Measurements from ENCODE around the gene NDUFS8. TPM values are rescaled to one million over a fixed set of nuclear protein-coding genes. Genes with fewer than 3 reads are reported as not detected.
A peak's percentile ranks its signal among the peaks of the same experiment; 100 is the strongest.

NDUFS8 gene
- total and polyA plus RNA-seq, 2 of the 13 experiments (the other 11 are each of a cell fraction or from before 2014, with no cell fraction given) = 96.7 to 158 TPM

DNA sequence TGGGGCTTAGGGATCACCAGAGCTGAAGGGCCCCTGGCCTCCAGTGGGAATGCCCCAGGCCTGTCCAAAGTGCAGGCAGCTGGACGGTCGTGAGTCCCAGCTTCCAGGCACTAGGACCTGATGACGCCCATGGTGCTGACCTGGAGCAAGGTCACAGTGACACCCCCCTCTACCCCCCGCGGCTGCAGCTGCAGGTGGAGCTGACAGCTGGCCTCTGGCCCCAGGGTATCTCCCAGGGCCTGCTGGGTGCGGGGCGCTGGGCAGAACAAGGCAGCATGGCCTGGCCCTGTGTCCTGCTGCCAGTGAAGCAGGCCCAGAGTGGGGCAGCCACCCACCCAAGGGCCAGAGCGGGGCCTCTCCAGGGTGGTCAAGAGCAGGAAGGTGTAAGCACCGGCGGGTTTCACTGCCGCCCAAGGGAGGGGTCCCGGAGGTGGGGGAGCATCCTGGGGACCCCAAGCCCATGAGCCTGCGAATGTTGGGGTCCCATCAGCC, 7.8 kb downstream of the NDUFS8 start (continued):
- TF ChIP-seq HDAC6 (IDR thresholded peaks at IDR 0.05; ENCODE audit: low read depth, low read length) = no peak
- TF ChIP-seq ZNF367 (CRISPR knock-in tag; IDR thresholded peaks at IDR 0.05; ENCODE audit: borderline replicate concordance) = no peak
- TF ChIP-seq SRY (CRISPR knock-in tag; IDR thresholded peaks at IDR 0.05) = no peak; the same call in 1 of the 2 replicates
- TF ChIP-seq ZNF235 (CRISPR knock-in tag; IDR thresholded peaks at IDR 0.05; ENCODE audit: borderline replicate concordance) = no peak
- peak; percentile 93 for TF ChIP-seq CBFB (CRISPR knock-in tag; IDR thresholded peaks at IDR 0.05)
- TF ChIP-seq CSRNP2 (CRISPR knock-in tag; conservative IDR thresholded peaks at IDR 0.05; ENCODE audit: low read depth) = 0 out of 2 replicates have a peak, but pooled peaks have one; percentile 32
- no peak; the same call in 1 of the 2 replicates for TF ChIP-seq KLF11 (CRISPR knock-in tag; IDR thresholded peaks at IDR 0.05)
- TF ChIP-seq AKAP8 (CRISPR knock-in tag; IDR thresholded peaks at IDR 0.05) = peak; percentile 97
- TF ChIP-seq ZNF337 (CRISPR knock-in tag; IDR thresholded peaks at IDR 0.05; ENCODE audit: borderline replicate concordance, low read depth) = no peak; the same call in 1 of the 2 replicates
- peak; percentile 60; the same call in 1 of the 2 replicates for TF ChIP-seq DRAP1 (CRISPR knock-in tag; IDR thresholded peaks at IDR 0.05)
- TF ChIP-seq MXI1 (IDR thresholded peaks at IDR 0.05; ENCODE audit: borderline replicate concordance, low read depth, low read length) = peak; percentile 92
- TF ChIP-seq YEATS4 (CRISPR knock-in tag; IDR thresholded peaks at IDR 0.05; ENCODE audit: borderline replicate concordance) = peak; percentile 94
- TF ChIP-seq ZFP37 (CRISPR knock-in tag; IDR thresholded peaks at IDR 0.05; ENCODE audit: borderline replicate concordance) = no peak
- peak; percentile 85 for TF ChIP-seq ZNF263 (CRISPR knock-in tag; IDR thresholded peaks at IDR 0.05)
- peak; percentile 17; the same call in 1 of the 2 replicates for TF ChIP-seq ZNF572 (CRISPR knock-in tag; IDR thresholded peaks at IDR 0.05)
- no peak; the same call in 1 of the 2 replicates for TF ChIP-seq HOXA7 (CRISPR knock-in tag; IDR thresholded peaks at IDR 0.05)
- no peak for TF ChIP-seq GFI1 (CRISPR knock-in tag; IDR thresholded peaks at IDR 0.05; ENCODE audit: borderline replicate concordance)
- TF ChIP-seq MAZ (IDR thresholded peaks at IDR 0.05; ENCODE audit: borderline replicate concordance, low read depth, low read length) = peak; percentile 86
- peak; percentile 57; the same call in 1 of the 2 replicates for TF ChIP-seq MAZ (CRISPR knock-in tag; IDR thresholded peaks at IDR 0.05; ENCODE audit: low read depth)
- peak; percentile 91; the same call in 1 of the 2 replicates for TF ChIP-seq ZNF317 (CRISPR knock-in tag; IDR thresholded peaks at IDR 0.05)
- no peak for TF ChIP-seq DNMT3B (CRISPR knock-in tag; conservative IDR thresholded peaks at IDR 0.05)
- TF ChIP-seq, protein P1, sequence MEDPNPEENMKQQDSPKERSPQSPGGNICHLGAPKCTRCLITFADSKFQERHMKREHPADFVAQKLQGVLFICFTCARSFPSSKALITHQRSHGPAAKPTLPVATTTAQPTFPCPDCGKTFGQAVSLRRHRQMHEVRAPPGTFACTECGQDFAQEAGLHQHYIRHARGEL (CRISPR knock-in tag; IDR thresholded peaks at IDR 0.05) = 0 out of 2 replicates have a peak, but pooled peaks have one; percentile 65
- TF ChIP-seq, protein P2, sequence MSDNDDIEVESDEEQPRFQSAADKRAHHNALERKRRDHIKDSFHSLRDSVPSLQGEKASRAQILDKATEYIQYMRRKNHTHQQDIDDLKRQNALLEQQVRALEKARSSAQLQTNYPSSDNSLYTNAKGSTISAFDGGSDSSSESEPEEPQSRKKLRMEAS (IDR thresholded peaks at IDR 0.05) = peak; percentile 82
- TF ChIP-seq ARHGAP35 (CRISPR knock-in tag; IDR thresholded peaks at IDR 0.05; ENCODE audit: borderline replicate concordance) = no peak; the same call in 1 of the 2 replicates
- TF ChIP-seq HOXA9 (CRISPR knock-in tag; IDR thresholded peaks at IDR 0.05; ENCODE audit: borderline replicate concordance) = peak; percentile 79
- no peak for TF ChIP-seq CC2D1A (CRISPR knock-in tag; IDR thresholded peaks at IDR 0.05)
- no peak; the same call in none of the 2 replicates for TF ChIP-seq KDM5B (CRISPR knock-in tag; IDR thresholded peaks at IDR 0.05; ENCODE audit: borderline replicate concordance)
- 0 out of 2 replicates have a peak, but pooled peaks have one; percentile 48 for TF ChIP-seq POLR2AphosphoS2 (IDR thresholded peaks at IDR 0.05; ENCODE audit: low read depth, low read length)
- 0 out of 2 replicates have a peak, but pooled peaks have one; percentile 23 for TF ChIP-seq RBAK (CRISPR knock-in tag; IDR thresholded peaks at IDR 0.05)
